ENCODE measurements around the gene C9.

Gene C9

GRCh38 chr5:39355324-39355723 lies 9.0 kb downstream of the C9 start:
- no peaks in the 10 kb centered on the region for H3K36me3 ChIP-seq (ENCODE audit: control insufficient read depth in 1 of 2, insufficient read depth in 2 of 2, low read depth in 1 of 2, low read length in 2 of 2)

GRCh38 chr5:39353717-39354399 lies 10.4 kb downstream of the C9 start:
- Histone ChIP-seq H3K14ac (ENCODE audit: low read length in 2 of 2) (no peak overlapping the region), H2BK12ac (ENCODE audit: low read length in 2 of 2) (no peak overlapping the region), H3K23ac (ENCODE audit: low read length in 2 of 2) (no peak overlapping the region), H3K18ac (ENCODE audit: low read depth in 1 of 2, low read length in 2 of 2) (no peak overlapping the region), H3K4me3 (ENCODE audit: insufficient read depth in 1 of 2, low read depth in 1 of 2, low read length in 2 of 2) (no peak overlapping the region), H3K79me1 (replicated peaks; ENCODE audit: low read length, poor library complexity, severe bottlenecking) (no peaks in the 10 kb centered on the region), H4K8ac (ENCODE audit: low read length) (no peak overlapping the region), H3K36me3 (ENCODE audit: control insufficient read depth in 1 of 2, insufficient read depth in 2 of 2, low read depth in 1 of 2, low read length in 2 of 2) (no peaks in the 10 kb centered on the region), H3K27ac (ENCODE audit: low read length, poor library complexity, severe bottlenecking) (no peak overlapping the region), H3K4me2 (ENCODE audit: low read length, poor library complexity, severe bottlenecking) (no peak overlapping the region), H3K9ac (ENCODE audit: low read length) (no peak overlapping the region), H2BK120ac (ENCODE audit: low read depth, low read length) (no peak overlapping the region), H2AFZ (ENCODE audit: low read depth, low read length) (no peak overlapping the region), H3K4ac (ENCODE audit: low read depth in 1 of 2, low read length in 2 of 2) (no peak overlapping the region), H2BK15ac (ENCODE audit: low read depth, poor library complexity, severe bottlenecking) (no peak overlapping the region), H2BK5ac (ENCODE audit: low read depth, low read length, poor library complexity, severe bottlenecking) (no peak overlapping the region), H3K9me3 (ENCODE audit: control insufficient read depth, low read length) (peaks cover 26% of the 10 kb centered on the region), H3K4me1 (ENCODE audit: control insufficient read depth, insufficient read depth, low read depth, low read length) (no peaks in the 10 kb centered on the region), H4K91ac (ENCODE audit: low read length) (no peak overlapping the region), H3K27me3 (ENCODE audit: control insufficient read depth in 1 of 2, insufficient read depth in 1 of 2, low read length in 2 of 2) (no peaks in the 10 kb centered on the region), H2AK5ac (ENCODE audit: low read length, severe bottlenecking) (no peak overlapping the region)
- 100% methylated on average over 1 of the region's 1 CpG for WGBS
- no peak for DNase-seq

More at GRCh38 chr5:39355324-39355723, 9.0 kb downstream of the C9 start:
- Histone ChIP-seq H3K18ac (ENCODE audit: low read depth in 1 of 2, low read length in 2 of 2) (no peak overlapping the region), H3K4me3 (ENCODE audit: insufficient read depth in 1 of 2, low read depth in 1 of 2, low read length in 2 of 2) (no peak overlapping the region), H3K27me3 (ENCODE audit: control insufficient read depth in 1 of 2, insufficient read depth in 1 of 2, low read length in 2 of 2) (no peaks in the 10 kb centered on the region), H2BK120ac (ENCODE audit: low read depth, low read length) (no peak overlapping the region), H3K79me1 (replicated peaks; ENCODE audit: low read length, poor library complexity, severe bottlenecking) (no peaks in the 10 kb centered on the region), H3K9me3 (ENCODE audit: control insufficient read depth, low read length) (peaks cover 20% of the 10 kb centered on the region), H3K23ac (ENCODE audit: low read length in 2 of 2) (no peak overlapping the region), H4K91ac (ENCODE audit: low read length) (no peak overlapping the region), H3K4ac (ENCODE audit: low read depth in 1 of 2, low read length in 2 of 2) (no peak overlapping the region), H3K27ac (ENCODE audit: low read length, poor library complexity, severe bottlenecking) (no peak overlapping the region), H2AFZ (ENCODE audit: low read depth, low read length) (no peak overlapping the region), H3K9ac (ENCODE audit: low read length) (no peak overlapping the region), H2AK5ac (ENCODE audit: low read length, severe bottlenecking) (no peak overlapping the region), H2BK12ac (ENCODE audit: low read length in 2 of 2) (no peak overlapping the region), H4K8ac (ENCODE audit: low read length) (no peak overlapping the region), H2BK15ac (ENCODE audit: low read depth, poor library complexity, severe bottlenecking) (no peak overlapping the region), H3K14ac (ENCODE audit: low read length in 2 of 2) (no peak overlapping the region), H2BK5ac (ENCODE audit: low read depth, low read length, poor library complexity, severe bottlenecking) (no peak overlapping the region), H3K4me1 (ENCODE audit: control insufficient read depth, insufficient read depth, low read depth, low read length) (no peaks in the 10 kb centered on the region), H3K4me2 (ENCODE audit: low read length, poor library complexity, severe bottlenecking) (no peak overlapping the region)
- no peak for DNase-seq
- WGBS = 90% methylated on average over 3 of the region's 3 CpGs

GRCh38 chr5:39352951-39353350 lies 11.3 kb downstream of the C9 start:
- no peak overlapping the region for H2BK15ac ChIP-seq (ENCODE audit: low read depth, poor library complexity, severe bottlenecking)

GRCh38 chr5:39352170-39352569 lies 12.1 kb downstream of the C9 start:
- Histone ChIP-seq H3K23ac (ENCODE audit: low read length in 2 of 2) (no peak overlapping the region), H2BK15ac (ENCODE audit: low read depth, poor library complexity, severe bottlenecking) (no peak overlapping the region), H2AFZ (ENCODE audit: low read depth, low read length) (no peak overlapping the region), H4K91ac (ENCODE audit: low read length) (no peak overlapping the region), H3K27ac (ENCODE audit: low read length, poor library complexity, severe bottlenecking) (no peak overlapping the region), H2BK120ac (ENCODE audit: low read depth, low read length) (no peak overlapping the region), H3K4me2 (ENCODE audit: low read length, poor library complexity, severe bottlenecking) (no peak overlapping the region), H3K36me3 (ENCODE audit: control insufficient read depth in 1 of 2, insufficient read depth in 2 of 2, low read depth in 1 of 2, low read length in 2 of 2) (no peaks in the 10 kb centered on the region), H3K9me3 (ENCODE audit: control insufficient read depth, low read length) (peaks cover 26% of the 10 kb centered on the region), H2BK12ac (ENCODE audit: low read length in 2 of 2) (no peak overlapping the region), H3K4me3 (ENCODE audit: insufficient read depth in 1 of 2, low read depth in 1 of 2, low read length in 2 of 2) (no peak overlapping the region), H3K18ac (ENCODE audit: low read depth in 1 of 2, low read length in 2 of 2) (no peak overlapping the region), H3K27me3 (ENCODE audit: control insufficient read depth in 1 of 2, insufficient read depth in 1 of 2, low read length in 2 of 2) (no peaks in the 10 kb centered on the region), H3K79me1 (replicated peaks; ENCODE audit: low read length, poor library complexity, severe bottlenecking) (no peaks in the 10 kb centered on the region), H2AK5ac (ENCODE audit: low read length, severe bottlenecking) (no peak overlapping the region), H3K4me1 (ENCODE audit: control insufficient read depth, insufficient read depth, low read depth, low read length) (no peaks in the 10 kb centered on the region), H4K8ac (ENCODE audit: low read length) (no peak overlapping the region), H3K4ac (ENCODE audit: low read depth in 1 of 2, low read length in 2 of 2) (no peak overlapping the region), H3K14ac (ENCODE audit: low read length in 2 of 2) (no peak overlapping the region), H3K9ac (ENCODE audit: low read length) (no peak overlapping the region), H2BK5ac (ENCODE audit: low read depth, low read length, poor library complexity, severe bottlenecking) (no peak overlapping the region)
- WGBS = 67% methylated on average over 2 of the region's 2 CpGs
- DNase-seq = no peak

More at GRCh38 chr5:39352951-39353350, 11.3 kb downstream of the C9 start:
- Histone ChIP-seq H3K79me1 (replicated peaks; ENCODE audit: low read length, poor library complexity, severe bottlenecking) (no peaks in the 10 kb centered on the region), H3K4ac (ENCODE audit: low read depth in 1 of 2, low read length in 2 of 2) (no peak overlapping the region), H2BK12ac (ENCODE audit: low read length in 2 of 2) (no peak overlapping the region), H3K27me3 (ENCODE audit: control insufficient read depth in 1 of 2, insufficient read depth in 1 of 2, low read length in 2 of 2) (no peaks in the 10 kb centered on the region), H3K18ac (ENCODE audit: low read depth in 1 of 2, low read length in 2 of 2) (no peak overlapping the region), H3K23ac (ENCODE audit: low read length in 2 of 2) (no peak overlapping the region), H3K14ac (ENCODE audit: low read length in 2 of 2) (no peak overlapping the region), H3K4me3 (ENCODE audit: insufficient read depth in 1 of 2, low read depth in 1 of 2, low read length in 2 of 2) (no peak overlapping the region), H3K36me3 (ENCODE audit: control insufficient read depth in 1 of 2, insufficient read depth in 2 of 2, low read depth in 1 of 2, low read length in 2 of 2) (no peaks in the 10 kb centered on the region), H2BK120ac (ENCODE audit: low read depth, low read length) (no peak overlapping the region), H2BK5ac (ENCODE audit: low read depth, low read length, poor library complexity, severe bottlenecking) (no peak overlapping the region), H3K4me1 (ENCODE audit: control insufficient read depth, insufficient read depth, low read depth, low read length) (no peaks in the 10 kb centered on the region), H4K91ac (ENCODE audit: low read length) (no peak overlapping the region), H3K9me3 (ENCODE audit: control insufficient read depth, low read length) (peaks cover 26% of the 10 kb centered on the region), H2AK5ac (ENCODE audit: low read length, severe bottlenecking) (no peak overlapping the region), H3K9ac (ENCODE audit: low read length) (no peak overlapping the region), H4K8ac (ENCODE audit: low read length) (no peak overlapping the region), H3K4me2 (ENCODE audit: low read length, poor library complexity, severe bottlenecking) (no peak overlapping the region), H3K27ac (ENCODE audit: low read length, poor library complexity, severe bottlenecking) (no peak overlapping the region), H2AFZ (ENCODE audit: low read depth, low read length) (no peak overlapping the region)
- DNase-seq = no peak
- WGBS = 75% methylated on average over 1 of the region's 1 CpG

Data from mesenchymal stem cell (in vitro differentiated cells and primary cell).